ENCODE data around the gene C1orf52.

GRCh38 chr1:85307987-85308832 lies 48.7 kb upstream of the C1orf52 start:
- no peak for TF ChIP-seq POLR2AphosphoS5 (IDR thresholded peaks at IDR 0.05; ENCODE audit: borderline replicate concordance, low read depth, low read length)
- no peak for TF ChIP-seq EZH2 (IDR thresholded peaks at IDR 0.05)
